GM18511 (cell line): ENCODE results near the gene IVNS1ABP.
"Not testable (repeated sequence)": the region's sequence is repeated elsewhere in the genome, so short reads cannot be mapped to it uniquely, and the experiment has no call there.

ENCODE experiments used
- ATAC-seq: cut with Tn5 transposase; IDR thresholded peaks from one replicate; pipeline ENCODE4 v1.9.1; 2021; ENCODE audit warnings: mild to moderate bottlenecking, moderate library complexity; ENCODE audit not compliant: unreplicated experiment

Gene IVNS1ABP

GRCh38 chr1:185257950-185258208 lies 59.2 kb downstream of the IVNS1ABP start:
- ATAC-seq = no peak

- not testable (repeated sequence) for ATAC-seq
Observed at GRCh38 chr1:185257116-185257949, 59.7 kb downstream of the IVNS1ABP start.

- not testable (repeated sequence) for ATAC-seq
Observed at GRCh38 chr1:185255595-185255994, 61.4 kb downstream of the IVNS1ABP start.

GRCh38 chr1:185252404-185252803 lies 64.6 kb downstream of the IVNS1ABP start:
- not testable (repeated sequence) for ATAC-seq

- ATAC-seq = not testable (repeated sequence)
Observed at GRCh38 chr1:185251928-185252327, 65.1 kb downstream of the IVNS1ABP start.

- no peak for ATAC-seq
Observed at GRCh38 chr1:185250063-185250462, 67.0 kb downstream of the IVNS1ABP start.

- no peak for ATAC-seq
Observed at GRCh38 chr1:185249563-185249962, 67.5 kb downstream of the IVNS1ABP start.
